CD14-positive monocyte (primary cell): ENCODE results near the gene ANAPC13. TPM values are rescaled to one million over a fixed set of nuclear protein-coding genes. Genes with fewer than 3 reads are reported as not detected.

Experiments
- DNase-seq, 3 donors: peaks; one replicate each; pipeline ENCODE4 v3.0.0-alpha.2; 2011 to 2022
- H2AFZ ChIP-seq: 2 replicates; pipeline ENCODE4 v1.6.0; 2012; ENCODE audit warnings: mild to moderate bottlenecking, low read depth, low read length, inconsistent platforms; ENCODE audit not compliant: insufficient read depth, poor library complexity, severe bottlenecking
- H3K27ac ChIP-seq, 2 donors: 1 replicate in 1 of 2; 2 replicates in 1 of 2; pipeline ENCODE4 v1.5.1; 2012 to 2013; ENCODE audit warnings: low read length in 2 of 2, control low read depth in 1 of 2, inconsistent platforms in 1 of 2, low read depth in 1 of 2, mild to moderate bottlenecking in 1 of 2
- H3K27me3 ChIP-seq, 2 donors: one replicate each; pipeline versions ENCODE4 v1.6.0 to v1.6.1; 2011 to 2013; ENCODE audit warnings: low read length in 2 of 2; ENCODE audit not compliant: control insufficient read depth in 2 of 2, insufficient read depth in 2 of 2
- H3K36me3 ChIP-seq, 2 donors: replicated peaks in 1 of 2; 1 replicate in 1 of 2; 2 replicates in 1 of 2; pipeline versions ENCODE4 v1.5.1 to v1.6.1; 2012 to 2013; ENCODE audit warnings: low read length in 2 of 2, control low read depth in 1 of 2, inconsistent platforms in 1 of 2, mild to moderate bottlenecking in 1 of 2; ENCODE audit not compliant: insufficient read depth in 2 of 2, control insufficient read depth in 1 of 2
- H3K4me1 ChIP-seq, 2 donors: 1 replicate in 1 of 2; 2 replicates in 1 of 2; pipeline versions ENCODE4 v1.5.1 to v1.6.1; 2012 to 2013; ENCODE audit warnings: low read length in 2 of 2, control low read depth in 1 of 2, inconsistent platforms in 1 of 2, mild to moderate bottlenecking in 1 of 2, moderate library complexity in 1 of 2; ENCODE audit not compliant: insufficient read depth in 2 of 2, control insufficient read depth in 1 of 2
- H3K4me2 ChIP-seq: replicated peaks from 2 replicates; pipeline ENCODE3; 2012; ENCODE audit warnings: low read length, moderate library complexity, mild to moderate bottlenecking; ENCODE audit not compliant: poor library complexity, severe bottlenecking; ENCODE audit errors: extremely low read depth
- H3K4me3 ChIP-seq, 3 experiments: fragments of 200-600 bp in 1 of 3; sonication (generic) in 1 of 3; replicated peaks in 1 of 3; 1 replicate in 2 of 3; 2 replicates in 1 of 3; pipeline ENCODE4 v1.5.1; 2011 to 2013; ENCODE audit warnings: low read length in 3 of 3, mild to moderate bottlenecking in 3 of 3, control low read depth in 2 of 3, low read depth in 2 of 3, inconsistent platforms in 1 of 3, moderate library complexity in 1 of 3
- H3K79me2 ChIP-seq: 2 replicates; pipeline ENCODE4 v1.6.0; 2012; ENCODE audit warnings: mild to moderate bottlenecking, control low read depth, inconsistent platforms, low read length, moderate library complexity; ENCODE audit not compliant: insufficient read depth
- H3K9ac ChIP-seq: 2 replicates; pipeline ENCODE4 v1.6.0; 2017; ENCODE audit warnings: low read length, mild to moderate bottlenecking; ENCODE audit not compliant: insufficient read depth, poor library complexity, severe bottlenecking
- H3K9me3 ChIP-seq, 2 donors: replicated peaks in 1 of 2; 1 replicate in 1 of 2; 2 replicates in 1 of 2; pipeline versions ENCODE4 v1.5.1 to v1.6.1; 2012 to 2013; ENCODE audit warnings: low read length in 2 of 2, control low read depth in 1 of 2; ENCODE audit not compliant: control insufficient read depth in 1 of 2, insufficient read depth in 1 of 2
- H4K20me1 ChIP-seq: 2 replicates; pipeline ENCODE4 v1.6.0; 2012; ENCODE audit warnings: mild to moderate bottlenecking, low read length, control low read depth, moderate library complexity; ENCODE audit not compliant: insufficient read depth
- H3K27ac Mint-ChIP-seq, 7 donors: one replicate each; pipeline ENCODE4 v1.8.0; 2020; ENCODE audit warnings: mild to moderate bottlenecking in 7 of 7, mixed read lengths in 7 of 7, moderate library complexity in 6 of 7, inconsistent platforms in 2 of 7
- H3K27me3 Mint-ChIP-seq, 3 donors: one replicate each; pipeline ENCODE4 v1.8.0; 2021 to 2022; ENCODE audit warnings: low read depth in 3 of 3, mild to moderate bottlenecking in 3 of 3, mixed read lengths in 3 of 3, moderate library complexity in 3 of 3, inconsistent platforms in 1 of 3
- H3K36me3 Mint-ChIP-seq, 2 donors: one replicate each; pipeline ENCODE4 v1.8.0; 2020; ENCODE audit warnings: mixed read lengths in 2 of 2, inconsistent platforms in 1 of 2, mild to moderate bottlenecking in 1 of 2
- H3K4me1 Mint-ChIP-seq: one replicate; pipeline ENCODE4 v1.8.0; 2020; ENCODE audit warnings: mild to moderate bottlenecking, mixed read lengths
- H3K4me3 Mint-ChIP-seq, 2 donors: one replicate each; pipeline ENCODE4 v1.8.0; 2020; ENCODE audit warnings: mild to moderate bottlenecking in 2 of 2, mixed read lengths in 2 of 2, moderate library complexity in 1 of 2
- H3K9me3 Mint-ChIP-seq, 7 donors: one replicate each; pipeline ENCODE4 v1.8.0; 2020 to 2022; ENCODE audit warnings: mixed read lengths in 7 of 7, mild to moderate bottlenecking in 6 of 7, moderate library complexity in 6 of 7, inconsistent platforms in 2 of 7
- CTCF ChIP-seq: fragments of 200-600 bp; IDR thresholded peaks from one replicate; pipeline ENCODE4 v1.8.0; 2022; ENCODE audit warnings: antibody characterized with exemption, mild to moderate bottlenecking
- WGBS: methylation state at CpG from one replicate; pipeline ENCODE4 v1.1.5; 2013; ENCODE audit warnings: missing lambda C conversion rate; ENCODE audit not compliant: insufficient coverage; 5-methylcytosine and 5-hydroxymethylcytosine counted together
- intact Hi-C, 2 donors: fragments of 100-400 bp; cut with micrococcal nuclease; formaldehyde crosslinking; loops; one replicate each; pipeline versions ENCODE4 v1.15.0 to v1.15.1; 2023
- polyA minus RNA-seq: library from RNA; depleted of rRNA, polyadenylated mRNA; stranded (reverse); fragments of >200 nt; gene quantifications from 2 replicates; pipeline ENCODE4 v1.2.3, GENCODE V29; 2012
- polyA plus RNA-seq, 3 donors: library from polyadenylated mRNA; depleted of rRNA in 1 of 3; unstranded in 2 of 3; stranded (reverse) in 1 of 3; fragments of 300-500 nt in 2 of 3; fragments of >200 nt in 1 of 3; fragmentation: Illumina TruSeq in 2 of 3; gene quantifications; 1 replicate in 2 of 3; 2 replicates in 1 of 3; pipeline ENCODE4 v1.2.3, GENCODE V29; 2012 to 2021
- total RNA-seq, 12 experiments: library from RNA in 1 of 12; stranded (reverse) in 1 of 12; fragments of 120-200 nt in 1 of 12; gene quantifications; one replicate each; pipeline ENCODE4 v1.2.4 and lab custom pipeline; 2013 to 2026; ENCODE audit warnings: mixed read lengths in 6 of 12, inconsistent platforms in 1 of 12

Gene ANAPC13
- 52.9 TPM for total RNA-seq (2013)
- polyA plus RNA-seq (100 to 1,000 TPM in 1 of 3 donors, 10 to 100 TPM in 2; 33.5 to 102 (median 92.4) TPM), polyA minus RNA-seq (13.4 and 25.1 TPM in 2 replicates), total RNA-seq (lab: John Stamatoyannopoulos, UW) (4.9 to 37.5 (median 24.2) reads per million in 11 experiments)

- Histone ChIP-seq H3K27ac (peak within 1 kb of the TSS; percentile 96 to 99), H4K20me1 (no peaks in the 10 kb centered on the region), H3K79me2 (peaks cover 71% of the 10 kb centered on the region), H3K9me3 (no peaks in the 10 kb centered on the region), H3K4me3 (peak within 1 kb of the TSS; percentile 85 to 95 (median 94)), H3K27me3 (no peaks in the 10 kb centered on the region), H2AFZ (peak within 1 kb of the TSS; percentile 86), H3K4me1 (peaks cover 41 to 48% of the 10 kb centered on the region in 2 donors), H3K36me3 (peaks cover 15 to 17% of the 10 kb centered on the region in 2 donors), H3K4me2 (peak within 1 kb of the TSS; percentile 87), H3K9ac (peak within 1 kb of the TSS; percentile 96)
- under 1% methylated on average over 68 of the region's 81 CpGs for WGBS
- Mint-ChIP-seq H3K4me3 (peak within 1 kb of the TSS; percentile 96), H3K9me3 (no peaks in the 10 kb centered on the region), H3K27me3 (peaks cover 0 to 3% (median 0%) of the 10 kb centered on the region in 3 donors), H3K4me1 (peaks cover 47% of the 10 kb centered on the region), H3K27ac (peak within 1 kb of the TSS; percentile 96 to 100 (median 99)), H3K36me3 (peaks cover 17 to 23% of the 10 kb centered on the region in 2 donors)
- peak; percentile 91 to 98 (median 97) for DNase-seq
- TF ChIP-seq CTCF: no peak
- intact Hi-C loops: loop anchor here (2.0 to 10.0 kb wide), 3 partner anchors 57 to 681 kb away; partner anchors contain the start of gene SRPRB (in 1 of the 2)
Measured at GRCh38 chr3:134485718-134486576, at the start of gene ANAPC13, which contains the start of gene CEP63. TSS of gene ANAPC13 (minus strand) at chr3:134485985. CDS start at chr3:134482904, 3,081 bp downstream. TSS of gene CEP63 (plus strand) at chr3:134486057. CDS start at chr3:134495321, 9,264 bp downstream.

GRCh38 chr3:134535186-134535970 is 49.6 kb upstream of the ANAPC13 start:
- Histone ChIP-seq H3K27ac (peak overlapping the region in 1 of 2 donors; percentile 79), H3K4me2 (peak overlapping the region; percentile 18), H3K9me3 (no peaks in the 10 kb centered on the region), H3K4me3 (no peak overlapping the region), H2AFZ (peak overlapping the region; percentile 32), H3K79me2 (peaks cover 5% of the 10 kb centered on the region), H4K20me1 (no peaks in the 10 kb centered on the region), H3K9ac (no peak overlapping the region), H3K27me3 (no peaks in the 10 kb centered on the region), H3K4me1 (peaks cover 16 to 25% of the 10 kb centered on the region in 2 donors), H3K36me3 (peaks cover 33 to 48% of the 10 kb centered on the region in 2 donors)
- no peak for TF ChIP-seq CTCF
- no peaks in the 10 kb centered on the region for H3K4me1 Mint-ChIP-seq
- no peaks in the 10 kb centered on the region for H3K9me3 Mint-ChIP-seq
- WGBS: 7% methylated on average over 1 of the region's 4 CpGs
- intact Hi-C loops: no loop called here
- no peak overlapping the region for H3K27ac Mint-ChIP-seq
- no peaks in the 10 kb centered on the region for H3K27me3 Mint-ChIP-seq
- peaks cover 30 to 37% of the 10 kb centered on the region in 2 donors for H3K36me3 Mint-ChIP-seq
- DNase-seq: peak; percentile 61 to 63 (median 62)
- H3K4me3 Mint-ChIP-seq: no peak overlapping the region
